Tongue (tissue), 2 donors: ENCODE data around the gene RHBDD3. TPM values are rescaled to one million over a fixed set of nuclear protein-coding genes. Genes with fewer than 3 reads are reported as not detected.
"Not testable (repeated sequence)": the region's sequence is repeated elsewhere in the genome, so short reads cannot be mapped to it uniquely, and the experiment has no call there.

Source experiments
- DNase-seq: peaks from one replicate; pipeline ENCODE4 v3.0.0-alpha.2; 2015
- total RNA-seq: library from RNA; depleted of rRNA; stranded (reverse); fragments of >200 nt; gene quantifications from one replicate; pipeline ENCODE4 v1.2.3, GENCODE V29; 2014

The RHBDD3 gene
- total RNA-seq, 1 donor from 2014 or later, result 30.9 TPM

DNA sequence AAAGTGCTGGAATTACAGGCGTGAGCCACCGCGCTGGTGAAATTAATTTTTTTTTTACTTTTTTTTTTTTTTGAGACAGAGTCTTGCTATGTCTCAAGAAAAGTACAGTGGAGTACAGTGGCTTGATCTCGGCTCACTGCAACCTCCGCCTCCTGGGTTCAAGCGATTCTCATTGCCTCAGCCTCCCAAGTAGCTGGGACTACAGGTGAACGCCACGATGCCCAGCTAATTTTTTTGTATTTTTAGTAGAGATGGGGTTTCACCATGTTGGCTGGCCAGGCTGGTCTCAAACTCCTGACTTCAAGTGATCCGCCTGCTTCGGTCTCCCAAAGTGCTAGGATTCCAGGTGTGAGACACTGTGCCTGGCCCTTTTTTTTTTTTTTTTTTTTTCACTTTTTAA, 19.9 kb downstream of the RHBDD3 start:
- DNase-seq, result not testable (repeated sequence)

DNA sequence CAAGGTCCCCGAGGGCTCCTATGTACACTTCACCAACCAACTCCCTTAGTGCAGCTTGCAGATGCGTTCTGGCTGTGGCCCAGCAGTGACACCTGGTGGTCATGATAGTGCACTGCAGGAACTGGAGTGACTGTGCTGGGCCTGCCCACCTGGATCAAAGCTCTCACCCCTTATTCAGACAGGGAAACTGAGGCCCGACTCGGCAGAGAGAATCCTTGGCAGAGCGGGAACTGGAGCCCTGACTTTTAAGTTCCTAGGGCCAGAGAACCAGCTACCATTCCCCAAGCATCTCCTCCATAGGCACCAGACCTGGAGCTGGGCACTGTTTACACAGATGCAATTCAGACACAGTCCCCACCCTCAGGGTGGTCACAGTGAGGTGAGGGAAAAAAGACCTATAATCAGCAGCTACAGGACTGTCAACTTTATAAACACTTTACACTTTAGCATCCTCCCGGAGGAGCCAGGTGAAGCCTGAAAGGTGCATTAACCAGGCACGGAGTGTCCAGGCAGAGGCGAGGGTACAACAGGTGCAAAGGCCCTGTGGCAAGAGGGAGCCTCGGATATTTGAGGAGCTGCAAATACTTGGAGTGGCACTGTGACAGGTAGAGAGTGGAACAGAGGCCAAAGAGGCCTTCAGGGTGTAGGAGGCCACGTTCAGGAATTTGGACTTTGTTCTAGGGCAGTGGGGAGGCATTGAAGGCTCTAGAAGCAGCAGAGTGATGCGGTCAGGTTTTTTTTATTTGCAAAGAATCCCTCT, 22.0 kb downstream of the RHBDD3 start:
- peak; percentile 84 for DNase-seq

DNA sequence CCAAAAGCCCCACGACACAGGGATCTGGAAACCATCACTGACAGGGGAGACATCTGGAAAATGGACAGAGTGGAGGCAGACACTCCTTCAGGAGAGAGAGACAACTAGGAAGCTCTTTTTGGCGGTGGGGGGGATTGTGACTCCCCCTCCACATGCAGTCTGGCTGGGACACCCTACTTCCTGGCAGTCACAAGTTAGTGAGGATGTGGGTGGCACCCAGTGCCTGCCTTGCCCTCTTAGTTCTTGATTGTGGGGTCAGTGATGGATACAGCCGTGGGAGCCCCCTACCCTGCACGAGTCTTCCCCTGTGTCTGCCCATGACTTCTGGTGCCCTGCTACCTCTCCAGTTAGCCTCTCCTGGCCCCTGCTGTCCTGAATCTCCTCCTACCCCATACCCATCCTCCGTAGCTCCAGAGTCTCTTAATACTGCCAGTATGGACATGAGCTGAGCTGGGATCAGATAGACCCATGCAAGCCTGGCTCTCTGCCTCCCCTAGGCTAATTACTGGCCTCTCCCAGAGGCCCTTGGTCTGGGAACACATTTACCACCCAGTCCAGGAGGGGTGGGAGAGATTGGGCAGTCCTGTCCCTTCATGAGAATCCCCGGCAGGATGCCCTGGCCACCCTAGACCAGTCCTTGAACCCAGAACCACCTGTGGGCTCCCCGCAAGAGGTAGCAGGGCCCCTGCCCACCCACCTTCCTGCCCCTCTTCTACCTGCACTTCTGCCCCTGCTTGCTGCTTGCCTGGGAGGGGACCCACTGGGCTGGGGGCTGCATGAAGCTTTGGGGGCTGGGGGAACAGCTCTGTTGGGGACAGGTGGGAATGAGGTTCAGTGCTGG, 22.8 kb downstream of the RHBDD3 start:
- no peak for DNase-seq

DNA sequence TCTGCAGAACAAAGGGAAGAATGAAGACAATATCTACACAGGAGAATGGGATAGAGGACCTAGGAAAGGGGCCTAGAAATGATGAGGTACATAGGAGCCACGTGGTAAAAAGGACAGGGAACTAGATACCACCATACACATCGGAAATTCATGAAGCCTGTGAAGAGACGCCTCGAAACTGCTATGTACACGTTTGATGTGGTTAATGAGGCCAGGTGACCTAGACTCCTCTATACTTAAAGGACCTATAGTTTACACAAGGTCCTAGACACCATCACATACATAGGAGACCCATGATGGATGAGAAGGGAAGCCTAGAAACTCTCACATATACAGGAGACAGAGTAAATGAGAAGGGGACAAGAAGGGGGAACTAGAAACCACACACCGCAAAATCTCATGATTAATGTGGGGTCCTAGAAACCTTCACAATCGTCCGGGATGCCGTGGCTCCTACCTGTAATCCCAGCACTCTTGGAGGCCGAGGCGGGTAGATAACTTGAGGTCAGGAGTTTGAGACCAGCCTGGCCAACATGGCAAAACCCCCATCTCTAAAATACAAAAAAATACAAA, 23.8 kb downstream of the RHBDD3 start:
- no peak for DNase-seq

DNA sequence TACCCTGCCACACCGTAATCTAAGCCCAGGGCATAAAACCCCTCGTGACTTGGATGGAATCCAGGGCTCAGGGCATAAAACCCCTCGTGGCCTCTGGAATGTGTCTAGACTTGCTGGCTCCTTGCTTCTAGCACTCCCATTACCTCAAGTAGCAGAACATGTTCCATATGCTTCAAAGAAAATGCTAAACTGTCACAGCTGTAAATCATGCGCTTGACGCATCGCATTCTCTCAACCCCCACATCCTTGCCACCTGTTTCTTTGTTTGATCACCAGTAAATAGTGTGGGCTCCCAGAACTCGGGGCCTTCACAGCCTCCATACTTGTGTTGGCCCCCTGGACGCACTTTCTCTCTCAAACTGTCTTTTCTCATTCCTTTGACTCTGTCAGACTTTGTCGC, 27.3 kb downstream of the RHBDD3 start:
- not testable (repeated sequence) for DNase-seq

DNA sequence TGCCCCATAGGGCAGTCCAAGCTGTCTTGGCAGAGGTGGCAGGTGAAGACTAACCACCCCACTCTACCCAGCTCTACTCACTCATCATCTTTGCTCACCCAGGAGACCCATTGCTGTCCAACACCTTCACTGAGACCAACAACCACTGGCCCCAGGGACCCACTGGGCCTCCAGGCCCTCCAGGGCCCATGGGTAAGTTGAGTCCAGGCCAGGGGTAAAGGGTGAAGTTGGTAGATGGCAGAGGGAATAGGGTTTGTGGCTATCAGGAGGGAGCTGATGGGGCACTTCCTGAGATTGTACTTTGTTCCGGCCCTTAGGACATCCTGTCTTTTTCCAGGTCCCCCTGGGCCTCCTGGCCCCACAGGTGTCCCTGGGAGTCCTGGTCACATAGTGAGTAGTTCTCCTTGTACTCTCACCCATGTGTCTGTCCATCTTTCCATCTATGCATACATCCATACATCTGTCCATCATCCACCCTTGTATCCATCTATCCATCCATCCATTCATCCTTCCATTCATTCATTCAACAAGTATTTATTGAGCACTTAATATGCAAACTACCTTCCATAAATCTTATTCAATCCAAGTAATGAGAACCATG, 34.4 kb downstream of the RHBDD3 start:
- DNase-seq, result no peak

DNA sequence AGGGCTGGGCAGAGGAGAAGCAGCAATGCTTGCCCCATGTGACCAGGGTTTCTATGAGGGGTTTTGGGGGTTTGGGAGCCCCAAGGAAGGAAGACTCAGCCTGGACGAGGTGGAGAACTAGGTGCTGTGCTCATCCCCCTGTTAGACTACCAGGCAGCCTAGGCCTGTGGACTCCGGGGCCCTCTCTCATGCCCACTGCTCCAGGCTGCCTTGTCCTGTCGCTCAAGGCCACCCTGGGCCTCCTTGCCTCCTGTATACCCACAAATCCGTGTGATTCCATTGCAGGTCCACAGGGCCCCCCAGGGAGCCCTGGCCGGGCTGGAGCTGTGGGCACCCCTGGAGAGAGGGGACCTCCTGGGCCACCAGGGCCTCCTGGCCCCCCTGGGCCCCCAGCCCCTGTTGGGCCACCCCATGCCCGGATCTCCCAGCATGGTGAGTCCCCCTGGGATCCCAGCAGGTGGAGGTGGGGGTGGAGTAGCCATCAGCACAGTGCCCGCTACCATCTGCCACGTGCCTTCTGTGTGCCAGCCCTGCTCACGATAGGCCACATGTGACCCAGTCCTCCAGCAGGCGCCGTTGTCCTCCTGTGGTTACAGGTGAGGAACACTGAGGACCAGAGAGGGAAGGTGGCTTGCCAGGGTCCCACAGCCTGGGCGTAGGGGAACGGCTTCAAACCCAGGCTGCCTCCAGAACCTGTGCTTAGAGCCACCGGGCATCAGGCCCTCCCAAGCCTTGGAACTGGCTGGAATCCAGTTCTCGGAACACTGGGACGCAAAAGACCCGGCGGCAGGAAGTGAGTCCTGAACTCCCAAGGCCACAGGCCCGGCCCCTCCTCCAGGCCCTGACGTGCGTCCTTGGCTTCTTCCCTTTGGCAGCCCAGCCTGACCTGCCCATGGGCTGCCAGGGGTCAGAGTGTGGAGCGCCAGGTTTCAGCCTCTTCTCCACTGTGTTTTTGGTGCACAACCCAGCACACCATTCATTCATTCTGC, 35.5 kb downstream of the RHBDD3 start:
- no peak for DNase-seq

DNA sequence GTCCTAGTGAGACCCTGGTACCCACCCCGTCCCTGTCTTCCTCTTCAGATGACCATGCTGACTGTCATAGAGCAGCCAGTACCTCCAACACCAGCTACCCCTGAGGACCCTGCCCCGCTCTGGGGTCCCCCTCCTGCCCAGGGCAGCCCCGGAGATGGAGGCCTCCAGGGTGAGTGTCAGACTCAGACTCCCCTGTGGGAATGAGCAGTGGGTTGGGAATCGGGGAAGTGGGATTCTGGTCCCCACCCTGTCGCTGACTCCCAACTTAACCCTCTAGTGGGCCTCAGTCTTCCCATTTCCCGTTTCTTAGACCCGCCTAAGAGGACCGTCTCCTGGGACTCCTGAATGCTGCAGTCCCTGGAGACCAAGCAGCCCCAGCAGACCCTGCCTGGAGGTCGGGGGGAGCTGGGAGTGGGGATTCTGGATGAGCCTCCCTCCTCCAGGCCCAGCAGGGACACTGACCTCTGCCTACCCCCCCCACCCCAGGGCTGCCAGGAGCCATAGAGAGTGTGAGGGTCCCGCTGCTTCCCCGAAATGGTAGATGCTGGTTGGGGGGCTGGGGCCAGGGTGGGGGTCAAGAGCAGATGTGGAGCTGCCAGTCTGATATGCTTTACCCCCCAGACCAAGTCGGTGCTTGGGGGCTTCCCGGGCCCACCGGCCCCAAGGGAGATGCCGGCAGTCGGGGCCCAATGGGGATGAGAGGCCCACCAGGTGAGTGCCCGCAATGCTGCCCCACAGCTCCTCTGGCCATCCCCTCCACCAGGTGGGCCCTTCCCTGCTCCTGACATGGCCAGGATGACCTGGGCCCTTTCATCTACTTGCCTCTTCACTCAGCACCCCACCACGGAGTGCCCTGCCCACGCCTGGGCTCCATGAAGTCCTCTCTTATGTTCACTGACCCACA, 36.6 kb downstream of the RHBDD3 start:
- DNase-seq, result no peak

DNA sequence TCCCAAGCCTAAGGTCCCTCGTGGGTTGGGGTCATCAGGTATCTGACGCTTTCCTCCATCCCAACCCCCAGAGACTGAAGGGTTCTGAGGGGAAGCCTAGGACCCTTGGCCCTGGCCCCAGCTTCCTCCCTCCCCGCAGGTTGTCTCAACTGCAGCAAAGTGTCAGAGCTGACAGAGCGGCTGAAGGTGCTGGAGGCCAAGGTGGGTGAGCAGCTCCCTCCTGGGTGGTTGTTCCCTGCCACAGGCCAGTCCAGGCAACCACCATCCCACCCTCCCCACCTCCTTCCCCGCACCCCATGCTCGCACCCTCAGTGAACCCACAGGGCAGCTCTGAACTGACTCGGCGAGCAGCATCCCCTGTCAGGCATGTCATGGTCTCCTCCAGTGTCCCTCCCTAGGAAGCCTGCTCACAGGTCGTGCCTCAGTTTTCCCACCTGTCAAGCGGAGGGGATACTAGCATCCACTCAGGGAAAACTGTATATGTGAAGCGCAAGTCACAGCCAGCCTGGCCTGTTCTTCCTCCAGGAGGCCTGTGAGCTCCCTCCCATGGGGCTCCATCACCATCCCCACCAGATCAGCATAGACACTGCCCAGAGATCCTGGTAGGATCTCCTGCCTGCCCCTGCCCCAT, 41.3 kb downstream of the RHBDD3 start:
- DNase-seq, result no peak

DNA sequence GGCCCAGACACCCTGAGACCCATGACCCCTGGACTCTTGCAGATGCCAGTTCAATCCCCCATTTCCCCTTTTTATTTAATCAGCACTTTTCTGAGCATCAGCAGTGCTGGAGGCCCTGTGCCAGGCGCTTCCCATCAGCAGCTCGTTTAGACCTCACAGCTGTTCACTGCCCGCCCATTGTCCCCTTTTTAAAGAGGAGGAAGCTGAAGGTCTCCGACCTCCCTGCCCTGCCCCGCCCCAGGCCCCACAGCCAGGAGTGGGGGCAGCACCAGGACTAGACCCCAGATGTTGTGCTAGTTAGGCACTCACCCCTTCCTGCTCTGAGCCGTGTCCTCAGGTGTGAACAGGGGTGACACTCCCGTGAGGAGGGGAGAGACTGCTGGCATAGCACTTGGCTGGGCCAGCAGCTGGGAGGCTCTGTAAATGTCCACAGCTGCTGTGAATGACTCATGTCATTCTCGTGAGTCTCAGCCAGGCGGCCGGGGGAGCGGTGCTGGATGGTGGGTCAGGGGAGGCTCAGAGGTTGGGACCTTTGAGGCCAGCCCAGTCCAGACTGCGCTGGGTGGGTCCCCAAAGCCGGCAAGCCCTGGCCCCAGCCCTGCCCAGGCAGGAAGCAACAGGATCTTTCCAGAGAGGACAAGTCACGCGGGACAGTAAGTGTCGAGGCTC, 42.2 kb downstream of the RHBDD3 start:
- DNase-seq, result peak; percentile 90

DNA sequence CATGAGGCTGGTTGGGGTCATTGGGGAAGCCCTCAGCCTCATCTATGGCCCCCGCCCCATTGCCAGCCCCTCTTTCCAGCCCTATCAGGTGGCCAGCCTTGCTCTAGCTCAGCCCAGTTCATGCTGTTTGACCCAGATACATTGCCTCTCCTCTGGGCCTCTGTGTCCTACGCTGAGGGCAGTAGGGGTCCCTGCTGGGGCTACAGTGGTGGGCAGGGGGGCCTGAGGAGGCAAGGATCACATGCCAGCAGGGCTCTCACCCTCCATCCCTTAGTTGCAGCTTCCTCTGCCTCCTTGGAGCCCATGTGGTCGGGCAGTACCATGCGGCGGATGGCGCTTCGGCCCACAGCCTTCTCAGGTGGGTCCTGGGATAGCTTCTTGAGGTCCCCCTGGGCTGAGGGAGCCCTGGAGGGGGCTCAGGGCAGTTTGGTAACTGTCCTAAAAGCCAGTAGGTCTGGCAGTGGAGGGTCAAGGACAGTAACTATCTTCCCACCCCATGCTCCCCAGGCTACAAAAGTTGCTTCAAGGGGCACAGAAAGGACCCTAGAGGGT, 42.8 kb downstream of the RHBDD3 start:
- no peak for DNase-seq

DNA sequence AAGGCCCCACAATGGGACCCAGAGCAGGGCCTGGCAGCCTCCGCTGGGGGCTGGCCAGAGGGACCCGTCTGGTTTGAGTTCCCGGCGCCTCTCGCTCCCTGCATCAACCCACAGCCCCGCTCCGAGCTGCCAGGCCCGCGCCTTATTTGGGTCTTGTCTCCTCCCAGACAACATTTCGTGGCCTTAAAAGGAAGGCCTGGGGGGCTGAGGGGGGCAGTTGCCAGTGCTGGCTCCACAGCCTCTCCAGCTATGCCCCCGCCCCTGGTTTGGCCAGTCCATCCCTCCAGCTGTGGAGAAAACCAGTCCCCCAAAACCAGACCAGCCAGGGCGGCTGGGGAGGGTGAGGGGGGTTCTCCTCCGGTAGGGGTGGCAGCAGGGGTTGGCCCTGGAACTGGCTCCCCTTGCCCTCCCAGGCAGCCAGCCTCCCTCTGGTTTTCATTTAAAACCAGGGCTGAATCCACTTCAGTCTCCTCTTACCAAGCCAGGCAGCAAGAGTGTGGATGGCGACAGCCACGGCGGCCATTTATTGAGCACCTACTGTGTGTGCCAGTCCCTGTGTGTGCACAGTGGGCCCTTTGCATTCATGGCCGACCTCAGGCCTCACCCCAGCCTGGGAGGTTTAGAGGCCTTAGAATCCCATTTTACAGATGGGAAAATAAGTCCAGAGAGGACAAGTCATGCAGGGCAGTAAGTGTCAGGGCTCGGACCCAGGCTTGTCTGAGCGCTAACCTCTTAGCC, 43.5 kb downstream of the RHBDD3 start:
- peak; percentile 77 for DNase-seq

DNA sequence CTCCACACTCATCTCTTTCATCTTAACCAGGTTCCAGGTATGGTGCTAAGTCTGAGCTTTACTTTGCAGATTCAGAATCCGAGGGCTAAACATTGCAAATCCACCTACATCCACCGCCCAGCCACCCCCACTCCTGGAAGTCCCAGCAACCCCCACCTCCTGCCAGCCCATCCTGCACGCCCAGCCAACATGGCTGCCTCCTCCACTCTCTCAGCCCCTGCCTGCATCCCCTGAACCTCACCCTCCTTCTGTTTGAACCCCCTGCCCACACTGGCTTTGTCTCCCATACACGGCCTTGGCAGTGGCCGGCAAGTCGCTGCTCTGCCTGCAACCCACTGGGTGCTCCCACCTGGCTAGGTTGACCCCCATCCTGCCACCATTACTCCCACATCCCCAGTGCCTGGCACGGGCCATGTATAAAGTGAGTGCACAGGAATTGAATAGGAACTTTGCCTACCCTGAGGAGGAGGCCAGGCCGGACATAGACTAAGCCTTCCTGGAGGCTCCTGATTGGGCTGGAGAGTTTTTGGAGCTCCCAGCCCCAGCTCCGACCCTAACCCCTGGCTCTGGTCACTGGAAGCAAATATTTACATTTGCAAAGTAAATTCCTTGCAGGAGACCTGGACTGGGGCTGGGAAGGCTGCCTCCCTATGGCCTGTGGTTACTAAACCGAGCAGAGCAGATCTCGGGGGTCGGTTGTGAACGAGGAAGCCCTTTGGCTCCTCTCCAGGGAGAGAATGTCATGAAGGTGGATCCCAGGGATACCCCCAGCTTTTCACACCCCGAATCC, 47.7 kb downstream of the RHBDD3 start:
- no peak for DNase-seq

DNA sequence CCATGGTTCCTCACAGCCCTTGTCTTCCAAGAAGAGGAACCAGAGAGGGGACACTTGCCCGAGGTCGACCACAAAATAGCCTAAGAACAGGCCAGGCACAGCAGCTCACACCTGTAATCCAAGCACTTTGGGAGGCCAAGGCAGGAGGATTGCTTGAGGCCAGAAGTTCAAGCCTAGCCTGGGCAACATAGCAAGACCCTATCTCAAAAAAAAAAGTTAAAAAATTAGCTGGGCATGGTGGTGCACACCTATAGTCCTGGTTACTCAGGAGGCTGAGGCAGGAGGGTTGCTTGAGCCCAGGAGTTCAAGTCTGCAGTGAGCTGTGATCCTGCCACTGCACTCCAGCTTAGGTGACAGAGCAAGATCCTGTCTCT, 48.4 kb downstream of the RHBDD3 start:
- DNase-seq, result not testable (repeated sequence)

DNA sequence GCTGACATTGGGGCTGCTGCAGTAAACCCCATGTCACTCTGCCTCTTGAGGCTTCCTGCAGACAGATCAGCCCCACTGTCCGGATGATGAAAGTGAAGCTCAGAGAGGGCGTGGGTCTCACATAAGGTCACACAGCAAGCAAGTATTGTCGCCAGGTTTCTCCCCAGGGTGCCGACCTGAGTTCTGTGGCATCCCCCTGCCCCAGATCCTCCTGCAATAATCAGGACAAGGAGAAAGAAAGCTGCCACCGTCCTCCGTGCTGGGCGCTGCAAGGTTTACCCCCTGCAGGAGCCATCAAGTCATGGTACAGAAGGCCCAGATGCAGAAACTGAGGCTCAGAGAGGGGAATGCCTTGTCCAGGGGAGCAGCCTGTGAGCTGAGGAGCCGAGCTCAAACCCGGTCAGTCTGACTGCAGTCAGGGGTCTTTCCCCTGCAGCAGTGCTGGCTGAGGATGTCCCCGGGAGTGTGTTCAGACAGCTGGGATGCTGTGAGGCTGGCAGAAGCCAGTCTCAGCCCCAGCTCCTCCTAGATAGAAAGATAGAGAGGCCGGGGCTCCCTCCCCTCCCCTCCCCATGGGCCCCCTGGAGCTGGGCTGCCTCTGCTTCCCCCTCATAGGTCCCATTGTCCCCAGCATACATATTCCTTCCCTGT, 48.9 kb downstream of the RHBDD3 start:
- no peak for DNase-seq

DNA sequence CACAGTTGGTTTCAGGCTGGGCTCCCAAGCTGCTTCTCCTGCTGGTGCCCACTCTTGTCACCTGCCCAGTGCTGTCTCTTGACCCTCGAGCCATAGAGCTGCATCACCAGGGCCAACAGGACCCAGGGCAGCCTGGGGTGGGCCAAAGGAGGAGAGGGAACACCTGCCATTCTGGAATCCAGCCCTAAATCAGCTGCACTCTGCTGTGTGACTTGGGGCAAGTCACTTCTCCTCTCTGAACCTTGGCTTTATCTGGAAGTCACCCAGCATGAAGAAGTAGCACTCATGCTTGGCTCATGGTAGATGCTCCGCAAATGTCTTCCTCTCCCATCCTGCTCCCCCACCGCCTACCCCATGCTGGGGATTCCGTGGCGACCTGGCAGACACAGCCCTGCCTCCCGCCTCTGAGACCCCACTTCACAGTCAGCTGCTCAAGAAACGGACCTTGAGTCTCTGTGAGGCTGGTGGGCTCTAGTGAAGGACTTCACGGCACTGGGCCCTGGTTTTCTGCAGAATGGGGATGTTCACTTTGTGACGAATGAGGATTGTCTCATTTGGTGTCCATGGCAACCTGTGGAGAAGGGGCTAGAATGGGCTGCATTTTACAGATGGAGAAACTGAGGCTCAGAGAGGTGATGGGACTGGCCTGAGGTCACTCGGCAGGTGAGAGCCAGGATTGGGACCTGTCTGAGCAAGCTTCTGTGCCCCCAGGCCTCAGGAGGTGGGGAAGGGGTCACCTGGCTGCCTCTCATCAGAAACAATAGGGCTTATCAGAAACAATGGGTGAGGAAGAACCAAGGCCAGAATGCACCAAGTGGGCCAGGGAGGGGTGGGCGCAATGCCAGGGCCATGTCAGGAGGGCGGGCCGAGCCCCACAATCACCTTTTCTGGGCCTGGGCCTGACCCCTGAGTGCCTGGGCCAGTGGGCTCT, 49.7 kb downstream of the RHBDD3 start:
- DNase-seq, result no peak
